Natural killer cell (primary cell): ENCODE data around the gene IGSF3. TPM values are rescaled to one million over a fixed set of nuclear protein-coding genes. Genes with fewer than 3 reads are reported as not detected.
"Not testable (repeated sequence)": the region's sequence is repeated elsewhere in the genome, so short reads cannot be mapped to it uniquely, and the experiment has no call there.

Experiments used
- ATAC-seq, 3 donors: fragments of 150-1000 bp in 2 of 3; fragments of 200-7000 bp in 1 of 3; cut with Tn5 transposase; 1 replicate in 1 of 3; 2 replicates in 2 of 3; pipeline ENCODE4 v1.10.0; 2021; ENCODE audit warnings: mild to moderate bottlenecking in 2 of 3, moderate library complexity in 2 of 3
- DNase-seq, 2 donors: peaks; one replicate each; pipeline versions ENCODE4 v3.0.0 to v3.0.0-alpha.2; 2013 to 2021; ENCODE audit warnings: mixed read lengths in 1 of 2
- H3K27ac ChIP-seq: one replicate; pipeline ENCODE4 v1.5.1; 2013; ENCODE audit warnings: mild to moderate bottlenecking, low read length
- H3K27me3 ChIP-seq: one replicate; pipeline ENCODE4 v1.6.1; 2013; ENCODE audit warnings: low read length; ENCODE audit not compliant: control insufficient read depth, insufficient read depth
- H3K36me3 ChIP-seq: one replicate; pipeline ENCODE4 v1.6.1; 2013; ENCODE audit warnings: low read length; ENCODE audit not compliant: control insufficient read depth, insufficient read depth
- H3K4me1 ChIP-seq: one replicate; pipeline ENCODE4 v1.6.1; 2013; ENCODE audit warnings: low read length; ENCODE audit not compliant: control insufficient read depth, insufficient read depth
- H3K4me3 ChIP-seq: one replicate; pipeline ENCODE4 v1.5.1; 2013; ENCODE audit warnings: low read length
- H3K9me3 ChIP-seq: one replicate; pipeline ENCODE4 v1.6.1; 2013; ENCODE audit warnings: low read length; ENCODE audit not compliant: control insufficient read depth, insufficient read depth
- H3K27ac Mint-ChIP-seq, 2 donors: one replicate each; pipeline ENCODE4 v1.8.0; 2022; ENCODE audit warnings: mild to moderate bottlenecking in 2 of 2, mixed read lengths in 2 of 2, moderate library complexity in 1 of 2
- H3K27me3 Mint-ChIP-seq, 2 donors: one replicate each; pipeline ENCODE4 v1.8.0; 2022; ENCODE audit warnings: low read depth in 2 of 2, mixed read lengths in 2 of 2
- H3K36me3 Mint-ChIP-seq: one replicate; pipeline ENCODE4 v1.8.0; 2022; ENCODE audit warnings: mixed read lengths
- H3K4me1 Mint-ChIP-seq, 2 donors: one replicate each; pipeline ENCODE4 v1.8.0; 2022; ENCODE audit warnings: mixed read lengths in 2 of 2
- H3K4me3 Mint-ChIP-seq: one replicate; pipeline ENCODE4 v1.8.0; 2022; ENCODE audit warnings: mild to moderate bottlenecking, moderate library complexity, mixed read lengths
- H3K9me3 Mint-ChIP-seq, 2 donors: one replicate each; pipeline ENCODE4 v1.8.0; 2022; ENCODE audit warnings: mixed read lengths in 2 of 2
- WGBS: methylation state at CpG from one replicate; pipeline ENCODE4 v1.1.7; 2013; ENCODE audit warnings: missing lambda C conversion rate; ENCODE audit not compliant: insufficient coverage; 5-methylcytosine and 5-hydroxymethylcytosine counted together
- intact Hi-C: fragments of 100-400 bp; cut with micrococcal nuclease; formaldehyde crosslinking; loops from one replicate; pipeline ENCODE4 v1.14.2; 2022
- total RNA-seq, 4 donors: library from RNA; stranded (reverse); fragments of 120-200 nt in 1 of 4; gene quantifications; one replicate each; pipeline versions ENCODE4 v1.2.3 to v1.2.4, GENCODE V29; 2013 to 2022
- TF ChIP-seq, protein P1 (sequence below): fragments of 200-600 bp; IDR thresholded peaks from one replicate; pipeline ENCODE4 v1.8.0; 2022; ENCODE audit warnings: antibody characterized with exemption

IGSF3 gene
- total RNA-seq, 3 donors from 2014 or later (not counting 1 experiment from before 2014, with no cell fraction given), result 0.05 to 0.14 TPM; not detected in 1

DNA sequence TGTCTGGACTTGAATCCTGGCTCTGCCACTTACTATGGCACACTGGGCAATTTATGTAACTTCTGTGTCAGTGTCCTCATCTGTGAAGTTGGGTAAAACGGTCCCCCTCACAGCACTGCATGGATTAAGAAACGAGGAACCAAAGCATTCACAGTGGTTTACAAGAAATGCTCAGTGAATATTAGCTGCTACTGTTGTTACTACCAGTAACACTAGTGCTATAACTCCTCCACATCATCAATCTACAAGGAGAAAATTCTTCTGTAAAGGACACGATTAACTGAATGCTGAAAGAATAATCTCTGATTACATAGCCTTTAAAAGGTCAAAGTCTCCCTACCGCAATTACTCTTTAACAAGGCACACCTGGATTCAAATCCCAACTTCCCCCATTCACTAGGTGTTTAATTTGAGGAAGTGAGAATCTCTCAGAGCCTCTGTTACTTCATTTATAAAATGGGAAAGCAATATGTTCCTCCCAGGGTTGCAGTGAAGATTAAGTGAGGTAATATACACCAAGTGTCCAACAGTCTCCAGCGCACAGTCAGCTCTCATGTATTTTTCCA lies 70.7 kb downstream of the IGSF3 start:
- not testable (repeated sequence) for H3K27ac ChIP-seq, H3K9me3 Mint-ChIP-seq, H3K36me3 Mint-ChIP-seq, DNase-seq, H3K9me3 ChIP-seq, H3K4me1 ChIP-seq, H3K36me3 ChIP-seq, H3K4me3 ChIP-seq, H3K27me3 ChIP-seq, H3K27ac Mint-ChIP-seq, ATAC-seq, H3K4me3 Mint-ChIP-seq
- 60% methylated on average over 3 of the region's 5 CpGs for WGBS
- peaks cover 10 to 11% of the 10 kb centered on the region in 2 donors for H3K4me1 Mint-ChIP-seq
- intact Hi-C loops, result loop anchor here (1.0 kb wide), 2 partner anchors 23 to 458 kb away; no protein-coding TSS in a partner anchor
- peaks cover 39 to 46% of the 10 kb centered on the region in 2 donors for H3K27me3 Mint-ChIP-seq

DNA sequence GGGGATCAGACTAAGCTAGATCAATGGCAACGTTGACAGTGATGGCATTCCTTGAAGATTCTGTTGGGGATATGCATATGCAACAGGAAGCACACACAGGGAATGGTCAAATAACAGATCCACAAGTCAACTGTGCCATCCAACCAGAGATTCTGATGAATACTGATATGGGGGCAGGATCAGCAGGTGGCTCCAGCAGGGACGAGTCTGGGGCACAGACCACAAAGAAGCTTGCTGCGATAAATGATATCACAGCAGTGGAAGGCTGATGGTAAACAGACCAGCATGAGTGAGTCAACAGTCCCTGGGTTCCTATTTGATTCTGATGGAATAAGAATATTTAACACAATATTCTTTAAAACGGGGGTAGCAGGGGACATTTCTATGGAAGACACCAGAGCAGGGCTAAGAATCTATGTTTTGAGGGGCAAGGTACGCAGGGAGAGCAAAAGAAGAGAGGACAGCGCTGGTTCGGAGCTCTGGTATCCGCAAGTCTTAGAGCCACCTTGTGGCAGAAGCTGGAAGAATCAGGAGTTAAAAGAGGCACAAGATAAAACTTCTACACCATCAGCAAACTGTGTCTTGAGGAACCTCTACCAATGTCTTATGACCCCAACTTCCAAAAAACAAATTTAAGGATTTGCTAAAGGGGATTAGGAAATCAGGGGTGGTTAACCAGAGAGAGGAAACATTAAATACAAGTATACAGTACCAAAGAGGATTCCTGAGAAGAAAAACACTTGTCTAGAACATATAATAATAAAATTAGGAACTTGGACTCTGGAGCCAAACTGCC lies 71.4 kb downstream of the IGSF3 start:
- intact Hi-C loops, result loop anchor here (1.0 kb wide), 2 partner anchors 22 to 457 kb away; no protein-coding TSS in a partner anchor

DNA sequence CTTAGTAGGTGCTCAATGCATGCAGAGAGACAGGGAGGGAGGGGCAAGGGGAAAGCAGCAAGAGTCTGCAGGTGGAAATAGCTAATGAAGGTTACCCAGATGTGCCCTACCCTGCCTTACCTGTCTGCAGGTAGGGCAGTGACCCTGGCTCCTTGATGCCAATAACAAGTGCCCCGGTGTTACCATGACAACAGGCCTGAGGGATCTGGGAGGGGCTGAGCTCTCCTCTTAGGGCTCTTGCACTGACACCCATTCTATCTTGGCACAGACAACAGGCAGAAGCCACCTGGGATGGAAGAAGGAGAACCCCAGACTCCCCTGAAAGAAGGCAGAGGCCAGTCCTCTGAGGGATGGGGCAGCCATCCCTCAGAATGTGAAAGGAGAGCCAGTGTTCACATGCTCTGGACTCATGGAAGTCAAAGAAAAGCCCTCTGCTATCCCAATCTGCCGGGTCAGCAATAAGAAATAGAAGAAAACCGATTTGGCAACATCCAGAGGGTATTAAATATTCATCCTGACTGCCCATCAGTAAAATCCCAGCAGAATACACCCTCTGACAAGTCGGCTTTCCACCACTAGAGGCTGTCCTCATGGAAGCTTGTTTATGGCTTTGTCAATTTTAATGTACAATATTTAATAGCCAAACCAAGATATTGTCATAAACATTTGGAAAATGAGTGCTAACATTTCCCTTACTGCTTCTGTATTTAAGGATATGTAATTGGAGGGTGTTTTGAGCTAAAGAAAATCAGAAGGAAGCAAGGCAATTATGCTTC lies 72.3 kb downstream of the IGSF3 start:
- H3K27ac Mint-ChIP-seq, DNase-seq, H3K27ac ChIP-seq, H3K4me3 ChIP-seq, H3K27me3 ChIP-seq, H3K36me3 Mint-ChIP-seq, H3K36me3 ChIP-seq, intact Hi-C loops, H3K4me1 ChIP-seq, ATAC-seq, H3K9me3 Mint-ChIP-seq, H3K9me3 ChIP-seq, H3K4me3 Mint-ChIP-seq: not testable (repeated sequence)
- H3K4me1 Mint-ChIP-seq, result peaks cover 15 to 17% of the 10 kb centered on the region in 2 donors
- H3K27me3 Mint-ChIP-seq, result peaks cover 41 to 46% of the 10 kb centered on the region in 2 donors
- WGBS, result 70% methylated on average over 4 of the region's 4 CpGs

More for the DNA sequence above, 71.4 kb downstream of the IGSF3 start:
- 6% methylated on average over 7 of the region's 8 CpGs for WGBS
- H3K4me3 ChIP-seq, H3K27ac ChIP-seq, H3K9me3 Mint-ChIP-seq, H3K36me3 Mint-ChIP-seq, H3K4me3 Mint-ChIP-seq, H3K4me1 ChIP-seq, H3K27me3 ChIP-seq, H3K9me3 ChIP-seq, H3K36me3 ChIP-seq: not testable (repeated sequence)
- Mint-ChIP-seq H3K27ac (peak overlapping the region in 1 of 2 donors; percentile 41), H3K4me1 (peaks cover 10 to 11% of the 10 kb centered on the region in 2 donors), H3K27me3 (peaks cover 39 to 46% of the 10 kb centered on the region in 2 donors)
- ATAC-seq (peak; percentile 74 to 91 (median 84)), DNase-seq (peak in 1 of 2 donors; percentile 53)
- TF ChIP-seq, protein P1, sequence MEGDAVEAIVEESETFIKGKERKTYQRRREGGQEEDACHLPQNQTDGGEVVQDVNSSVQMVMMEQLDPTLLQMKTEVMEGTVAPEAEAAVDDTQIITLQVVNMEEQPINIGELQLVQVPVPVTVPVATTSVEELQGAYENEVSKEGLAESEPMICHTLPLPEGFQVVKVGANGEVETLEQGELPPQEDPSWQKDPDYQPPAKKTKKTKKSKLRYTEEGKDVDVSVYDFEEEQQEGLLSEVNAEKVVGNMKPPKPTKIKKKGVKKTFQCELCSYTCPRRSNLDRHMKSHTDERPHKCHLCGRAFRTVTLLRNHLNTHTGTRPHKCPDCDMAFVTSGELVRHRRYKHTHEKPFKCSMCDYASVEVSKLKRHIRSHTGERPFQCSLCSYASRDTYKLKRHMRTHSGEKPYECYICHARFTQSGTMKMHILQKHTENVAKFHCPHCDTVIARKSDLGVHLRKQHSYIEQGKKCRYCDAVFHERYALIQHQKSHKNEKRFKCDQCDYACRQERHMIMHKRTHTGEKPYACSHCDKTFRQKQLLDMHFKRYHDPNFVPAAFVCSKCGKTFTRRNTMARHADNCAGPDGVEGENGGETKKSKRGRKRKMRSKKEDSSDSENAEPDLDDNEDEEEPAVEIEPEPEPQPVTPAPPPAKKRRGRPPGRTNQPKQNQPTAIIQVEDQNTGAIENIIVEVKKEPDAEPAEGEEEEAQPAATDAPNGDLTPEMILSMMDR, result peak; percentile 56

DNA sequence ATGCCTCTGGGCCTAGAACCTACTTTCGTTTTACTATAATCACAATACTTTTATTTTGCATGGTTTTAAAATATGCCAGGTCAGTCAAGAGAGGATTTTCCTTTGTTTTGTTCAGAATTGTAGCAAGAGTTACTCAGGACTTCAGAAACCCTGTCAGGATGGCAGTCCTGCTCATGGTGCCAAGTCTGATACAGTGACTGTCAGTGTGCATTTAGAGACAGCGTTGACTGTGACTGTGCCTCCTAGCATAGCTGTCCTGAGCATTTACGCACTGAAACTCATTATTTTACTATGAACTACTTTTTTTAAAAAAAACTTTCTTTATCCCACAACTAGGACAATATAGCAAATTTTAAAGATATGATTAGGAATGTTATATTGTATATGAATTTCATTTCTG lies 73.6 kb downstream of the IGSF3 start:
- ATAC-seq, H3K27me3 ChIP-seq, intact Hi-C loops, H3K27ac ChIP-seq, H3K4me3 ChIP-seq, H3K9me3 ChIP-seq, H3K27ac Mint-ChIP-seq, H3K36me3 ChIP-seq, H3K9me3 Mint-ChIP-seq, H3K36me3 Mint-ChIP-seq, DNase-seq, H3K4me3 Mint-ChIP-seq: not testable (repeated sequence)
- 84% methylated on average over 2 of the region's 3 CpGs for WGBS
- peaks cover 27 to 29% of the 10 kb centered on the region in 2 donors for H3K4me1 Mint-ChIP-seq
- H3K27me3 Mint-ChIP-seq, result peaks cover 48 to 53% of the 10 kb centered on the region in 2 donors
- H3K4me1 ChIP-seq, result peaks cover 20% of the 10 kb centered on the region

DNA sequence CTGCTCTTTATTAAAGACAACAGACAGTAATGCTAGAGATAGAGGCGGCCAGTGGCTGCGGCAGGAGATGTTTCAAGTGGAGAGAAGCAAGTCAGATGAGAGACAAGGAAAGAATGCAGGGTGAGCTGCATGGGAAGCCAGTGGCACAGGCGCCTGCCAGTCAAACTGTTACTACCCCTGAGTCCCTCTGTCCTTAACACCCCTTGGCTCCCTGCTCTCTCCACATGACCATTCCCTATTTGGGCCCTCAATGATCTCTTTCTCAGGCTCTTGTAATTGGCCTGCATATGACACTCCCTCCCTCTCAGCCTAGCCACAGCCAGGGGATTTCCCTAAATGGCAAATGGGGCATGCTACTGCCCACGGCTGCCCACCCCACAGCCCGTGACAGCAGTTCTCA lies 74.1 kb downstream of the IGSF3 start:
- H3K27ac ChIP-seq, H3K9me3 ChIP-seq, DNase-seq, H3K4me3 Mint-ChIP-seq, intact Hi-C loops, H3K27ac Mint-ChIP-seq, ATAC-seq, H3K36me3 ChIP-seq, H3K9me3 Mint-ChIP-seq, H3K36me3 Mint-ChIP-seq, H3K27me3 ChIP-seq, H3K4me3 ChIP-seq: not testable (repeated sequence)
- Mint-ChIP-seq H3K4me1 (peaks cover 27 to 30% of the 10 kb centered on the region in 2 donors), H3K27me3 (peaks cover 48 to 53% of the 10 kb centered on the region in 2 donors)
- H3K4me1 ChIP-seq, result peaks cover 20% of the 10 kb centered on the region
- WGBS, result 100% methylated on average over 2 of the region's 5 CpGs

DNA sequence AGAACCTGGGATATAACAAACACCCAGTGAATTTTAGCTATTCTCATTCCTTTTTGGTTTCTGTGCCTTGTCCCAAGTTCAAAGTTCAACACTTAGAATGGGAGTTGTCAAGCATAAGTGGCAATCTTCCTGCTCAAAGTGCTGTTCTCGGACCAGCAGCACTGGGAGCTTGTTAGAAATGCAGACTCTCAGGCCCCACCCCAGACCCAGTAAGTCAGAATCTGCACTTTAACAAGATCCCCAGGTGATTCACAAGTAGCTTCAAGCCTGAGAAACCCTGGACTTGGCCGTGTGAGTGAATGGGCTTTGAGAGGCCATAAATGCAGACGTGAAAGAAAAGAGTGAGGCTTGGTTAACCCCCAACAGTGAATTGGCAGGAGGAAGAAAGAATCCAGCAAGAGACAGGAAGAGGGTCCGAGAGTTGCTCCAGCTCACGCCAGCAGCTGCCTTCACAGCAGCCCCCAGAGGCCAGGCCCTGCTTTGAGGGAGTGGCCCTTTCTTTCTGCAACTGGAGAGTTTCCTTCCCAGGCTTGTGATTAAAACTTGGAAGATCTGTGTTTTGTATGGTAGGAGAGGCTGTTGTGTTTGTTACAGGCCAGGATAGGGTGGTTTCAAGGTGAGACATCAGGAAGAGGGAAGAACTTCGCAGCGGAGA lies 75.5 kb downstream of the IGSF3 start:
- H3K36me3 ChIP-seq, intact Hi-C loops, ATAC-seq, H3K9me3 Mint-ChIP-seq, H3K27ac Mint-ChIP-seq, H3K36me3 Mint-ChIP-seq, DNase-seq, H3K9me3 ChIP-seq, H3K4me3 ChIP-seq, H3K27ac ChIP-seq, H3K4me3 Mint-ChIP-seq: not testable (repeated sequence)
- Histone ChIP-seq H3K4me1 (peaks cover 23% of the 10 kb centered on the region), H3K27me3 (peaks cover 10% of the 10 kb centered on the region)
- WGBS, result 94% methylated on average over 4 of the region's 7 CpGs
- H3K27me3 Mint-ChIP-seq, result peaks cover 51 to 52% of the 10 kb centered on the region in 2 donors
- H3K4me1 Mint-ChIP-seq, result peaks cover 27 to 38% of the 10 kb centered on the region in 2 donors
